Glutamatergic neuron (in vitro differentiated cells): Measurements from ENCODE around the gene NCK2. TPM values are rescaled to one million over a fixed set of nuclear protein-coding genes. Genes with fewer than 3 reads are reported as not detected.

Experiments used
- DNase-seq: peaks from one replicate; pipeline ENCODE4 v3.0.0; 2022
- H3K27ac Mint-ChIP-seq: one replicate; pipeline ENCODE4 v1.8.0; 2020; ENCODE audit warnings: mild to moderate bottlenecking, mixed read lengths, inconsistent platforms; ENCODE audit not compliant: unreplicated experiment
- H3K27me3 Mint-ChIP-seq: one replicate; pipeline ENCODE4 v1.8.0; 2020; ENCODE audit warnings: mild to moderate bottlenecking, moderate library complexity, mixed read lengths, inconsistent platforms; ENCODE audit not compliant: unreplicated experiment
- H3K36me3 Mint-ChIP-seq: one replicate; pipeline ENCODE4 v1.8.0; 2020; ENCODE audit warnings: mild to moderate bottlenecking, mixed read lengths, inconsistent platforms; ENCODE audit not compliant: unreplicated experiment
- H3K4me1 Mint-ChIP-seq: one replicate; pipeline ENCODE4 v1.8.0; 2020; ENCODE audit warnings: mild to moderate bottlenecking, low read depth, mixed read lengths, inconsistent platforms; ENCODE audit not compliant: unreplicated experiment
- H3K4me3 Mint-ChIP-seq: one replicate; pipeline ENCODE4 v1.8.0; 2020; ENCODE audit warnings: mild to moderate bottlenecking, mixed read lengths, inconsistent platforms; ENCODE audit not compliant: unreplicated experiment
- H3K9me3 Mint-ChIP-seq: one replicate; pipeline ENCODE4 v1.8.0; 2020; ENCODE audit warnings: mild to moderate bottlenecking, moderate library complexity, mixed read lengths, inconsistent platforms; ENCODE audit not compliant: unreplicated experiment
- total RNA-seq: library from RNA; stranded (reverse); fragmentation: NEBNext Ultra II Directional; extraction: Animal tissue kit (Norgen Biotek cat#: 25700); gene quantifications from one replicate; pipeline ENCODE4 v1.2.1, GENCODE V29; 2021; ENCODE audit not compliant: unreplicated experiment
- TF ChIP-seq, protein P1 (sequence below): fragments of 200-600 bp; sonication (generic); IDR thresholded peaks from one replicate; pipeline ENCODE4 v1.5.0; 2021; ENCODE audit not compliant: partially characterized antibody, unreplicated experiment

The NCK2 gene
- total RNA-seq, 1 donor from 2014 or later = 82.4 TPM

- DNase-seq = no peak
- TF ChIP-seq, protein P1, sequence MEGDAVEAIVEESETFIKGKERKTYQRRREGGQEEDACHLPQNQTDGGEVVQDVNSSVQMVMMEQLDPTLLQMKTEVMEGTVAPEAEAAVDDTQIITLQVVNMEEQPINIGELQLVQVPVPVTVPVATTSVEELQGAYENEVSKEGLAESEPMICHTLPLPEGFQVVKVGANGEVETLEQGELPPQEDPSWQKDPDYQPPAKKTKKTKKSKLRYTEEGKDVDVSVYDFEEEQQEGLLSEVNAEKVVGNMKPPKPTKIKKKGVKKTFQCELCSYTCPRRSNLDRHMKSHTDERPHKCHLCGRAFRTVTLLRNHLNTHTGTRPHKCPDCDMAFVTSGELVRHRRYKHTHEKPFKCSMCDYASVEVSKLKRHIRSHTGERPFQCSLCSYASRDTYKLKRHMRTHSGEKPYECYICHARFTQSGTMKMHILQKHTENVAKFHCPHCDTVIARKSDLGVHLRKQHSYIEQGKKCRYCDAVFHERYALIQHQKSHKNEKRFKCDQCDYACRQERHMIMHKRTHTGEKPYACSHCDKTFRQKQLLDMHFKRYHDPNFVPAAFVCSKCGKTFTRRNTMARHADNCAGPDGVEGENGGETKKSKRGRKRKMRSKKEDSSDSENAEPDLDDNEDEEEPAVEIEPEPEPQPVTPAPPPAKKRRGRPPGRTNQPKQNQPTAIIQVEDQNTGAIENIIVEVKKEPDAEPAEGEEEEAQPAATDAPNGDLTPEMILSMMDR = no peak
- peaks cover 4% of the 10 kb centered on the region for H3K27me3 Mint-ChIP-seq
- peaks cover 12% of the 10 kb centered on the region for H3K9me3 Mint-ChIP-seq
- no peak overlapping the region for H3K4me3 Mint-ChIP-seq
- peak overlapping the region; percentile 45 for H3K27ac Mint-ChIP-seq
- H3K4me1 Mint-ChIP-seq = peaks cover 40% of the 10 kb centered on the region
- peaks cover 19% of the 10 kb centered on the region for H3K36me3 Mint-ChIP-seq
Observed at GRCh38 chr2:105836840-105837692, 92.4 kb downstream of the NCK2 start.

DNA sequence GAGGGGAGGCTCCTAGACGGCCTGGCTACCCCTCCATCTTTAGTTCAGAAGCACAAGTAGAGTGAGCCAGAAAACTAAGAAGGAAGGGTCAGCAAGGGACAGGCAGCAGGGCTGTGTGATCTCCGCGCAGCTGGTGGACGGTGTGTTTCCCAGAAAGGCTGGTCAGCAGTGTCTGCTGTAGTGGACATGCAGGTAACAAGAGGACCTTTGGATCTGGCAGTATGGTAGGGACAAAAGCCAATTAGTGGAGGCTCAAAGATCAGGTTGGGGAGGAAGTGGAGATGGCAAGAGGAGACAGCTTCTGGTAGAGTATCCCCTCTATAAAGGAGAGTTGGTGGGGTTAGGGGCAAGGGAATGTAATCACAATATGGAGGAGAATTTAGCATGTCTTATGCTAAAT is 95.1 kb downstream of the NCK2 start:
- H3K27ac Mint-ChIP-seq = peak overlapping the region; percentile 94
- H3K36me3 Mint-ChIP-seq = peaks cover 13% of the 10 kb centered on the region

DNA sequence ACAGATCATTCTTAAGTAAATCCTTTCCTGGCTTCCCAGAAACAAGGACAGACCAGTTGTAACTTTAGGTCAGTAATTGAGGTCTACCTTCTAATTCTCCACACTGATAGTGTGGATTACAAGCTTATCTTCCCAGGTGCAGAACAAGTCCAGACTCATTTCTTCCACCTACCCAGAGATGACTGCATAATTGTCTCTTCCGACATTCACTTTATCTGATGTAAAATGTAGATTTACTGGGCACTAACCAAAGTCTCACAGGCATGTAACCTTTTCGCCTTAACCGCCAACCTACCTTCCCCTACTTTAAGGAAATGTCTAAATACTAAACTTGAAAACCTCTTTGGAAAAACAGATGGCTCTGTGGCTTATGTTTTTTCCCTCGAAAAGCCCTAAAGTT is 96.2 kb downstream of the NCK2 start:
- DNase-seq = no peak
- peaks cover 4% of the 10 kb centered on the region for H3K36me3 Mint-ChIP-seq
- H3K9me3 Mint-ChIP-seq = peaks cover 10% of the 10 kb centered on the region
- peak overlapping the region; percentile 69 for H3K4me3 Mint-ChIP-seq
- peaks cover 45% of the 10 kb centered on the region for H3K4me1 Mint-ChIP-seq
- peaks cover 4% of the 10 kb centered on the region for H3K27me3 Mint-ChIP-seq
- TF ChIP-seq, protein P1 = no peak
- peak overlapping the region; percentile 94 for H3K27ac Mint-ChIP-seq

More for the DNA sequence above, 95.1 kb downstream of the NCK2 start:
- Mint-ChIP-seq H3K4me1 (peaks cover 45% of the 10 kb centered on the region), H3K27me3 (peaks cover 4% of the 10 kb centered on the region), H3K9me3 (peaks cover 12% of the 10 kb centered on the region), H3K4me3 (peak overlapping the region; percentile 69)
- TF ChIP-seq, protein P1 = no peak
- no peak for DNase-seq

GRCh38 chr2:105841551-105841950 is 96.8 kb downstream of the NCK2 start:
- peak overlapping the region; percentile 23 for H3K27ac Mint-ChIP-seq
- peaks cover 4% of the 10 kb centered on the region for H3K27me3 Mint-ChIP-seq
- peaks cover 6% of the 10 kb centered on the region for H3K9me3 Mint-ChIP-seq
- DNase-seq = no peak
- no peak overlapping the region for H3K4me3 Mint-ChIP-seq
- TF ChIP-seq, protein P1 = no peak
- peaks cover 40% of the 10 kb centered on the region for H3K4me1 Mint-ChIP-seq
- H3K36me3 Mint-ChIP-seq = no peaks in the 10 kb centered on the region

GRCh38 chr2:105842555-105842954 is 97.8 kb downstream of the NCK2 start:
- DNase-seq = no peak
- Mint-ChIP-seq H3K4me3 (no peak overlapping the region), H3K27me3 (peaks cover 7% of the 10 kb centered on the region), H3K27ac (no peak overlapping the region), H3K9me3 (peaks cover 11% of the 10 kb centered on the region), H3K4me1 (peaks cover 46% of the 10 kb centered on the region), H3K36me3 (no peaks in the 10 kb centered on the region)
- TF ChIP-seq, protein P1 = no peak
